LNCAP (cell line): ENCODE data around the gene TBC1D14.

Experiments
- TF ChIP-seq, protein P1 (sequence below): fragments of 450-650 bp; IDR thresholded peaks from 2 replicates; pipeline ENCODE4 v1.5.1; 2017; ENCODE audit warnings: mild to moderate bottlenecking

Gene TBC1D14

DNA sequence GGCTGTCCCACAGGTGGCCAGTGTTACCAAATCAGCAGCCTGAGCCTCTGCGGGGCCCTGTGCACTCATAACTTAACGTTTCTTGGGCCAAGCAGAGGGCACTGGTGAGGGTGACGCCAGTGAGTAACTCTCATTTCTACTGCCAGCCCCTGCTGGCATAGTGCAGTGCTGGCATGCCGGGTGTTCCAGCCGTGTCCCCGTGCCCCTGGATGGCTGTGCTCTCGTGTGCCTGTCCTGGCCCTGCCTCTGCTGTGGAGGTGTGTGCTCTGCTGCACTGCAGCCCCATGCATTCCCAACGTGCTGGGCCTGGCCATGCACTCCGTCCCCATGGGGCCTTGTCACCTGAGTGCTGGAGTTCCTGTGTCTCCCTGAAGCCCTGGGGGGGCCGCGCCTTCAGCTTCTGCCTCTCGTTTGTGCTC lies 14.7 kb downstream of the TBC1D14 start:
- TF ChIP-seq, protein P1, sequence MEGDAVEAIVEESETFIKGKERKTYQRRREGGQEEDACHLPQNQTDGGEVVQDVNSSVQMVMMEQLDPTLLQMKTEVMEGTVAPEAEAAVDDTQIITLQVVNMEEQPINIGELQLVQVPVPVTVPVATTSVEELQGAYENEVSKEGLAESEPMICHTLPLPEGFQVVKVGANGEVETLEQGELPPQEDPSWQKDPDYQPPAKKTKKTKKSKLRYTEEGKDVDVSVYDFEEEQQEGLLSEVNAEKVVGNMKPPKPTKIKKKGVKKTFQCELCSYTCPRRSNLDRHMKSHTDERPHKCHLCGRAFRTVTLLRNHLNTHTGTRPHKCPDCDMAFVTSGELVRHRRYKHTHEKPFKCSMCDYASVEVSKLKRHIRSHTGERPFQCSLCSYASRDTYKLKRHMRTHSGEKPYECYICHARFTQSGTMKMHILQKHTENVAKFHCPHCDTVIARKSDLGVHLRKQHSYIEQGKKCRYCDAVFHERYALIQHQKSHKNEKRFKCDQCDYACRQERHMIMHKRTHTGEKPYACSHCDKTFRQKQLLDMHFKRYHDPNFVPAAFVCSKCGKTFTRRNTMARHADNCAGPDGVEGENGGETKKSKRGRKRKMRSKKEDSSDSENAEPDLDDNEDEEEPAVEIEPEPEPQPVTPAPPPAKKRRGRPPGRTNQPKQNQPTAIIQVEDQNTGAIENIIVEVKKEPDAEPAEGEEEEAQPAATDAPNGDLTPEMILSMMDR: no peak

DNA sequence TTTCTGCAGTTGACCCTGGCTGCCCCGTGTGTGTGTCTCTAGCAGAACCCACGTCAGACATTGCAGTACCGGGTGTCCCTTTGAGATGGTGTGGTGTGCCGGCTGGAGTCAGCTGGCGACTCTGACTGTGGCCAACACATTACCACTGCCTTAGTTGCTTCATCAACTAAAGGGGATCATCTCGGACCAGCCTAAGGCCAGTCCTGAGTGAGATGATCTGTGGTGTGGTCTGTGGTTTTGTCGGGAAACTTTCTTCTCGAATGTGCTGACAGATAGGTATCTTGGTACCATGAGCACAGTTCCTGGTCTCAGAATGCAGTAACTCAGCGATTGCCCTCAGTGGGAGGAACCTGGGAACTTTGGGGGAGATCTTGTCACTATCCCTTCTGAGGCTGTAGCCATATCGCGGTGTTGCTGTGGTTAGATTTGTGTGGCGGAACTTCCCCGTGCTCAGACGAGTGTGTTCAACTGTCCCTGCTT lies 15.8 kb downstream of the TBC1D14 start:
- TF ChIP-seq, protein P1: no peak

DNA sequence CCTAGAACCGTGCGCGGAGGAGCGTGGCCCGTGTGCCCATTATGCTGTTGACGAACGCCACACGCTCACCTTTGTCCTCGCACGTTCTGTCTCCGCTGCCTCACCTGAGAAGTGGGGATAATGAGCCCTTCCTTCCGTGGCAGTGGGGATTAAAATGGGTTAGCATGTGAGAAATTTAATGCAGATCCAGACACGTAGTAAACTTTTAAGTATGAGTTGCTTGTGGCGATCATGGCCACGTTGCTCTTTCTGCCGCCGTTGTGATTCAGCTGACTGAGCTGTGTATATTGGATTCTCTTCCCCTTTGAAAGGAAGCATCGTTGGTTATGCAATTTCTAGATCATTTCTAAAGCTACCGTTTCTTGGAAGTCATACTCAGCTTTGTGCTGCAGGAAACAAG lies 16.5 kb downstream of the TBC1D14 start:
- TF ChIP-seq, protein P1: no peak

DNA sequence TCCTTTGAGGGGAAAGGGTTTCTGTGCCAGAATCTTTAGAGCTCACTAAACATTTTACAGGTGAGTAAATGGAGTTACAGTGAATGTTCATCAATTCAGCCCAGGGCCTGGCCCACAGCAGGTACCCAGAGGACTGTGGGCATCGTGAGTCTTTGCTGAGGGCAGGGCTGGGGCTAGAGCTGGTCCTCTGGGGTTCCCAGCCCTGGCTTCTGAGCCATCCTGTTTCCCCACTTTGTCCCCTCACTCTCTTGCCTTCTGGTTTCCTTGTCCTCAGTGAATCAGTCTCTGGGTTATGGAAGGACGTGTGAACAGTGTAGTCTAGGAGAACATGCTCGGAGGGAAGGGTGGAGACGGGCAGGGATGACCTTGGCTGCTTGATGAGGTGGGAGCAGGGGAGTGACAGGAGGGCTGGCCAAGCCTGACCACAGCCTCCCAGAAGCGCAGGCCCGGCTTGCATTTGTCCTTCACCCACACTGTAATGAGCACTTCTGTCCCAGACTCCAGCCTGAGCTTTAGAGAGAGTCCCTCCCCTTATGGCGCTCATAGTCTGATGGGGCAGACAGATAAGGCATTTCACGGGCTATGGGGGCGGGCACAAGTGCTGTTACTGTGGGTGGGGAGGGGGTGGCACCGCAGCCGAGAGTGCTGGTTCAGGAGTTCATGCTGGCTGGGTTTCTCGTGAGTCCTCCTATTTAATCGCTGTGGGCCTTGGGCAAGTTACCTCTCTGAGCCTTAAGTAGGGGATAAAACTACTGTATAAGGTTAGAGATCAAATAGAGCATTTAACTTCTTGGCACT lies 17.3 kb downstream of the TBC1D14 start:
- TF ChIP-seq, protein P1: no peak

DNA sequence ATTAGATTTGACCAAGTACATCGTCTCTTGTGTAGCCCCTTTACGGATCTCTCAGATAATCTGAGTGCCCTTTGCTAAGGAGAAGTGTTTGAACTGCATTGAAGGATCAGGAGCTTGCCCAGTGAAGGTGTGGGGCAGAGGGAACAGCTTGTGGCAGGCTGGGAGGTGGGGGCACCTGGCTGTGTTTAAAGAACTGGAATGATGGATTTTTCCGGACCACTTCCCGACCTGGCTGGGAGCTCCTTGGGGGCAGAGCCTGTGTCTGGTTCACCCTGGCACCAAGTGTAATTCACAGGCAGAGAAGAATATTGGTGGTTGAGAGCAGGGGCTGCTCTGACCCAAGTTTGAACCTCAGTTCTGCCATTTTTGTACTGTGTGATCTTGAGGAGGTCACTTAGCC lies 18.5 kb downstream of the TBC1D14 start:
- TF ChIP-seq, protein P1: no peak

DNA sequence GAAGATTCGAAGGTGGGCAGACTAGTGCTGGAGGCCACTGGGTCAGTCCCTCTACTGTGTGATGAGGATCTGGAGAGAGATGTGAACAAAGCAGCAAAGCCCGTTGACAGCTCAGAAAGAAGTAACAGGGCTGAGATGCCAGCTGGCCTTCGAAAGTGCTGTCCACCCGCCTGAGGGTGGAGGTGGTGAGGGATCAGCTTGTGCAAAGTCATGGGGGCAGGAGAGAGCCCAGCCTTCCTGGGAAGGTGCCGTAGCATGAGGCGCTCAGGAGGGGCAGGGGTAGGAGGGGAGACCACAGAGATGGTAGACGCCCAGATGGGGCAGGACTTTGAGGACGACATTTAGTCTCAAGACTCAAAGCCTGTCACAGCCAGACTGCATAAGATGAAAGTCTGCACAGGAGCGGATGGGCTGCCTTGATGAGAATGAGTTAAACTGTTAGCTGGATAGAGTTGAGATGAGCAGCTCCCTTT lies 19.7 kb downstream of the TBC1D14 start:
- TF ChIP-seq, protein P1: no peak

DNA sequence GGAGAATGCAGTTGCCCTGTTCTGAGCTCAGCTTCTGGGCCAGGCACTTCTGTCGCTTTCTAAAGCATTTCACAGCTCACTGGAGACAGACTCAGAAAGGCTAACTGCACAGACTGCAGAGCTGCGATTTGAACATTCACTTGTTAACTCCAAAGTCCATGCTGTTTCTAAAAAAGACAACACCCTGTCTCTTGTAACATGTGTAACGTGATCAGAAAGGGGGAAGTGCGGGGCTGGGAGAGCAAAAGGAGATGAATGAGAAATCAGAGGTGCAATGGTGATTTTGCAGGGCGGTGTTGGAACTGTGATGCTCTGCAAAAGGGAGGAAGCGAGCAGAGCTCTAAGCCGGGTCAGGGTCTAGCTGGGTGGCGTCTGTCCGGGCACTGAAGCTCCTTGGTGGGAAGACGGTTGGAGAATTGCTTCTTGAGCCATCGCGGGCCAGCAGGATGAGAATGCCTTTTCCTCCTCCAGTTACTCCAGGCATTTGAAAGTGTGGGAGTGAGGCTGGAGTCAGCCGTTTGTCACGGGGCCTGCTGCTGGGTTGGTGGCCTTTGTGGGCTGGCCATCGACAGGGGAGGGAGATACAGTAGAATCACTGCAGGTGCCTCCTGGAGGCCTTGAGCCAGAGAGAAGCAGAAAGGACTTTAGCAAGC lies 20.3 kb downstream of the TBC1D14 start:
- TF ChIP-seq, protein P1: no peak
